Keratinocyte (primary cell): Measurements from ENCODE around the gene PAM16.

ENCODE experiments used
- CTCF ChIP-seq, 3 experiments: IDR thresholded peaks in 1 of 3; conservative IDR thresholded peaks in 1 of 3; optimal IDR thresholded peaks in 1 of 3; 2 replicates in 2 of 3; 3 replicates in 1 of 3; pipeline versions ENCODE3 to v1.5.1; 2011; ENCODE audit warnings: low read length in 3 of 3, mild to moderate bottlenecking in 3 of 3, moderate library complexity in 2 of 3, control low read depth in 1 of 3, inconsistent platforms in 1 of 3; ENCODE audit not compliant: insufficient read depth in 2 of 3; ENCODE audit errors: extremely low read depth in 1 of 3
- EZH2 ChIP-seq: IDR thresholded peaks from one replicate; pipeline ENCODE4 v1.6.1; 2012; ENCODE audit warnings: inconsistent platforms, mild to moderate bottlenecking, low read length, moderate library complexity

DNA sequence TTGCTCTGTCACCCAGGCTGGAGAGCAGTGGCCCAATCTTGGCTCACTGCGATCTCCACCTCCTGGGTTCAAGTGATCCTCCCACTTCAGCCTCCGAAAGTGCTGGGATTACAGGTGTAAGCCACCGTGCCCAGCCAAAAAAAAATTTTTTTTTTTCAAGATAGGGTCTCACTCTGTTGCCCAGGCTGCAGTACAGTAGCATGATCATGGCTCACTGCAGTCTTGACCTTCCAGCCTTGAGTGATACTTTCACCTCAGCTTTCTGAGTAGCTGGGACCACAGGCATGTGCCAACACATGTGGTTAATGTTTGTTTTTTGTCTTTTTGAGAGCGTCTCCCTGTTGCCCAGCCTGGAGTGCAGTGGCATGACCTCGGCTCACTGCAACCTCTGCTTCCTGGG, 1.7 kb upstream of the PAM16 start:
- TF ChIP-seq CTCF (optimal IDR thresholded peaks at IDR 0.05 in 1 of 3, IDR thresholded peaks at IDR 0.05 in 1 of 3, conservative IDR thresholded peaks at IDR 0.05 in 1 of 3; ENCODE audit: extremely low read depth in 1 of 3, insufficient read depth in 2 of 3, low read length in 3 of 3), result no peak
- TF ChIP-seq EZH2, result no peak
